GM12878 (cell line): ENCODE measurements around the gene FGL2. TPM values are rescaled to one million over a fixed set of nuclear protein-coding genes. Genes with fewer than 3 reads are reported as not detected.

Experiments
- ATAC-seq: fragments of 200-7000 bp; cut with Tn5 transposase; 3 replicates; pipeline ENCODE4 v1.9.1; 2020; ENCODE audit warnings: mild to moderate bottlenecking, moderate library complexity
- BruUV-seq: library from RNA; stranded (reverse); fragments of 400-500 nt; replicated peaks from 2 replicates; lab custom pipeline; 2021; lab: Mats Ljungman, UMichigan
- CTCF ChIA-PET: fragments of 300-600 bp; sonication (Branson Sonifier 250); formaldehyde crosslinking; extraction: SDS; loops from one replicate; lab custom pipeline; 2021; ENCODE audit warnings: inconsistent platforms; lab: Yijun Ruan, JAX
- POLR2A ChIA-PET: fragments of 350-600 bp; formaldehyde crosslinking; extraction: SDS; loops from one replicate; lab custom pipeline; 2021; ENCODE audit warnings: inconsistent platforms; lab: Charles Lee
- RAD21 ChIA-PET: fragments of 300-600 bp; sonication (Branson Sonifier 250); formaldehyde crosslinking; loops from one replicate; lab custom pipeline; 2023; ENCODE audit warnings: antibody characterized with exemption; ENCODE audit not compliant: unreplicated experiment; lab: Charles Lee
- SMC1A ChIA-PET: fragments of 300-600 bp; sonication (Branson Sonifier 250); formaldehyde crosslinking; loops from one replicate; lab custom pipeline; 2023; ENCODE audit not compliant: unreplicated experiment, uncharacterized antibody; lab: Charles Lee
- DNase-seq: peaks from one replicate; pipeline ENCODE4 v3.0.0-alpha.2; 2011; ENCODE audit warnings: low read depth, low spot score
- FAIRE-seq: peaks from 3 replicates; lab custom pipeline; 2011; peaks lifted over from hg19 to GRCh38; lab: Jason Lieb, UNC
- H2AFZ ChIP-seq: 2 replicates; pipeline ENCODE4 v1.6.0; 2011; ENCODE audit warnings: low read depth, low read length, control low read depth; ENCODE audit not compliant: control insufficient read depth
- H3K27ac ChIP-seq: 2 replicates; pipeline ENCODE4 v1.5.1; 2011; ENCODE audit warnings: control low read depth; ENCODE audit not compliant: control insufficient read depth, insufficient read depth
- H3K27me3 ChIP-seq, 2 experiments: replicated peaks in 1 of 2; 2 replicates each; pipeline versions ENCODE4 v1.6.0 to v1.6.1; 2011; ENCODE audit warnings: low read length in 1 of 2; ENCODE audit not compliant: control insufficient read depth in 2 of 2, insufficient read depth in 2 of 2
- H3K36me3 ChIP-seq, 2 experiments: 2 replicates each; pipeline ENCODE4 v1.5.1; 2011; ENCODE audit warnings: low read length in 1 of 2; ENCODE audit not compliant: control insufficient read depth in 2 of 2, insufficient read depth in 2 of 2
- H3K4me1 ChIP-seq: 2 replicates; pipeline ENCODE4 v1.6.1; 2011; ENCODE audit warnings: mild to moderate bottlenecking, low read length, moderate library complexity, mixed read lengths; ENCODE audit not compliant: control insufficient read depth, insufficient read depth
- H3K4me2 ChIP-seq: 2 replicates; pipeline ENCODE4 v1.6.0; 2011; ENCODE audit warnings: control low read depth; ENCODE audit not compliant: control insufficient read depth, insufficient read depth
- H3K4me3 ChIP-seq: fragments of 200-600 bp; sonication (generic); 2 replicates; pipeline ENCODE4 v1.5.1; 2016
- H3K79me2 ChIP-seq: 2 replicates; pipeline ENCODE4 v1.6.0; 2011; ENCODE audit warnings: low read length; ENCODE audit not compliant: control insufficient read depth, insufficient read depth
- H3K9ac ChIP-seq: 2 replicates; pipeline ENCODE4 v1.8.0; 2011; ENCODE audit warnings: low read length, control low read depth, mixed read lengths; ENCODE audit not compliant: control insufficient read depth, insufficient read depth
- H3K9me3 ChIP-seq: replicated peaks from 3 replicates; pipeline ENCODE4 v1.5.1; 2011; ENCODE audit warnings: mild to moderate bottlenecking, low read length; ENCODE audit not compliant: control insufficient read depth, insufficient read depth
- H4K20me1 ChIP-seq: 2 replicates; pipeline ENCODE4 v1.6.0; 2011; ENCODE audit not compliant: control insufficient read depth, insufficient read depth
- CBX3 ChIP-seq: fragments of 200-600 bp; sonication (generic); IDR thresholded peaks from 2 replicates; pipeline ENCODE4 v1.6.1; 2016; ENCODE audit warnings: low read depth, borderline replicate concordance
- FOXK2 ChIP-seq: fragments of 450-650 bp; IDR thresholded peaks from 2 replicates; pipeline ENCODE4 v1.6.1; 2017; ENCODE audit warnings: mild to moderate bottlenecking, moderate library complexity
- FOXM1 ChIP-seq: IDR thresholded peaks from 2 replicates; pipeline ENCODE4 v1.6.1; 2012; ENCODE audit warnings: low read depth, mild to moderate bottlenecking, inconsistent platforms, low read length, moderate library complexity
- IRF3 ChIP-seq: fragments of 450-650 bp; IDR thresholded peaks from 2 replicates; pipeline ENCODE4 v1.6.1; 2014; ENCODE audit warnings: mild to moderate bottlenecking
- POLR2A ChIP-seq: IDR thresholded peaks from 2 replicates; pipeline ENCODE4 v1.6.1; 2011; ENCODE audit warnings: low read depth, mild to moderate bottlenecking, low read length
- PRDM15 ChIP-seq: fragments of 450-650 bp; formaldehyde crosslinking; IDR thresholded peaks from 2 replicates; pipeline ENCODE4 v1.4.0; 2020; ENCODE audit warnings: mild to moderate bottlenecking, moderate library complexity
- RAD51 ChIP-seq: fragments of 450-650 bp; IDR thresholded peaks from 2 replicates; pipeline ENCODE4 v1.6.1; 2016; ENCODE audit warnings: moderate library complexity, mild to moderate bottlenecking, inconsistent platforms
- RB1 ChIP-seq: fragments of 450-650 bp; formaldehyde crosslinking; IDR thresholded peaks from 2 replicates; pipeline ENCODE4 v1.6.1; 2017; ENCODE audit warnings: mild to moderate bottlenecking, borderline replicate concordance
- RFX5 ChIP-seq: IDR thresholded peaks from 2 replicates; pipeline ENCODE4 v1.6.1; 2011; ENCODE audit warnings: low read depth, low read length, improper control_type of control experiment
- SIN3A ChIP-seq: IDR thresholded peaks from 2 replicates; pipeline ENCODE4 v1.6.1; 2012; ENCODE audit warnings: low read depth, low read length, improper control_type of control experiment
- STAT3 ChIP-seq: IDR thresholded peaks from 2 replicates; pipeline ENCODE4 v1.6.1; 2011; ENCODE audit warnings: low read depth, low read length, improper control_type of control experiment
- WGBS: methylation state at CpG from one replicate; pipeline ENCODE4 v1.1.6; 2016; ENCODE audit warnings: low lambda C conversion rate; ENCODE audit not compliant: insufficient replicate concordance, insufficient coverage; ENCODE audit errors: missing lambda C conversion rate; 5-methylcytosine and 5-hydroxymethylcytosine counted together
- in situ Hi-C: fragments of 300-500 bp; cut with MboI; formaldehyde crosslinking; loops from 9 replicates; pipeline ENCODE4 v1.14.3; 2018; ENCODE audit warnings: mixed read lengths
- intact Hi-C: fragments of 100-400 bp; cut with micrococcal nuclease; formaldehyde crosslinking; loops from one replicate; pipeline ENCODE4 v1.14.2; 2022; ENCODE audit not compliant: unreplicated experiment
- polyA plus RNA-seq, 11 experiments: library from polyadenylated mRNA; depleted of rRNA in 4 of 11; unstranded in 6 of 11; stranded (reverse) in 5 of 11; fragments of >200 nt; fragmentation: Nextera tagmentation in 4 of 11; fragmentation: Illumina TruSeq in 1 of 11; extraction: Ambion mirVana in 4 of 11; extraction: Trizol in 1 of 11; gene quantifications; 1 replicate in 1 of 11; 2 replicates in 10 of 11; pipeline versions ENCODE4 v1.2.1 to v1.2.3, GENCODE V29; 2011 to 2016; ENCODE audit warnings: inconsistent platforms in 2 of 11, missing spikeins in 2 of 11, low read depth in 1 of 11
- total RNA-seq, 4 experiments: library from RNA; depleted of rRNA in 3 of 4; stranded (reverse); fragments of >200 nt in 3 of 4; fragmentation: Illumina TruSeq in 1 of 4; extraction: Trizol in 1 of 4; gene quantifications; 2 replicates each; pipeline versions ENCODE4 v1.2.1 to v1.2.3, GENCODE V29; 2013 to 2021

FGL2 gene
- total and polyA plus RNA-seq, 10 of the 15 experiments (the other 5 are each of a cell fraction or from before 2014, with no cell fraction given) = 0.04 to 3.2 (median 1.5) TPM

- no peak for TF ChIP-seq RAD51
- TF ChIP-seq CBX3 = no peak
- no peak for TF ChIP-seq STAT3
- no peak for TF ChIP-seq RFX5
- TF ChIP-seq FOXK2 = no peak
- no peak for TF ChIP-seq RB1
- TF ChIP-seq IRF3 = no peak
- no peak for TF ChIP-seq PRDM15
- no peak for TF ChIP-seq POLR2A
- no peak for TF ChIP-seq FOXM1
- no peak for TF ChIP-seq SIN3A
- TF ChIP-seq, all 136 proteins: peak for 0
- RAD21 ChIA-PET = no interaction called here
- Histone ChIP-seq H4K20me1 (no peaks in the 10 kb centered on the region), H3K27ac (no peak overlapping the region), H3K9ac (no peak overlapping the region), H2AFZ (no peak overlapping the region), H3K4me1 (no peaks in the 10 kb centered on the region), H3K27me3 (no peaks in the 10 kb centered on the region), H3K36me3 (no peaks in the 10 kb centered on the region), H3K9me3 (no peaks in the 10 kb centered on the region), H3K4me3 (no peak overlapping the region), H3K79me2 (no peaks in the 10 kb centered on the region), H3K4me2 (no peak overlapping the region)
- 83% methylated on average over 3 of the region's 3 CpGs for WGBS
- BruUV-seq = no TSS peak
- FAIRE-seq = no peak
- SMC1A ChIA-PET = interaction anchor here (1.2 kb wide), 1 partner anchor 10 kb away, joined by 3 read pairs; no protein-coding TSS in a partner anchor
- POLR2A ChIA-PET = no interaction called here
- in situ Hi-C loops = no loop called here
- DNase-seq = no peak
- no peak for ATAC-seq
- CTCF ChIA-PET = no interaction called here
- intact Hi-C loops = no loop called here
Measured at GRCh38 chr7:77181734-77182133, 17.9 kb downstream of the FGL2 start.
